PFSK-1 (cell line): ENCODE data around the gene SIM1.

Experiments used
- FOXP2 ChIP-seq: optimal IDR thresholded peaks from 2 replicates; pipeline ENCODE3; 2011; ENCODE audit warnings: borderline replicate concordance, control low read depth, inconsistent platforms; ENCODE audit not compliant: insufficient read depth; ENCODE audit errors: extremely low read length, extremely low read depth
- POLR2AphosphoS5 ChIP-seq: IDR thresholded peaks from 2 replicates; pipeline ENCODE4 v1.6.1; 2012; ENCODE audit warnings: low read depth, mild to moderate bottlenecking, control low read depth, low read length, moderate library complexity
- REST ChIP-seq, 2 experiments: IDR thresholded peaks; 2 replicates each; pipeline versions ENCODE4 v1.6.1 to v1.8.0; 2011 to 2012; ENCODE audit warnings: low read depth in 2 of 2, low read length in 2 of 2, control low read depth in 1 of 2, inconsistent platforms in 1 of 2, mild to moderate bottlenecking in 1 of 2, moderate library complexity in 1 of 2; ENCODE audit not compliant: insufficient read depth in 1 of 2
- SIN3A ChIP-seq: IDR thresholded peaks from 2 replicates; pipeline ENCODE4 v1.6.1; 2012; ENCODE audit warnings: mild to moderate bottlenecking, low read length, moderate library complexity, borderline replicate concordance; ENCODE audit not compliant: insufficient read depth
- TAF1 ChIP-seq: IDR thresholded peaks from 2 replicates; pipeline ENCODE4 v1.6.1; 2012; ENCODE audit warnings: low read length, control low read depth, borderline replicate concordance; ENCODE audit not compliant: insufficient read depth

The SIM1 gene

GRCh38 chr6:100470422-100471120 lies 5.8 kb upstream of the SIM1 start:
- no peak for TF ChIP-seq SIN3A
- TF ChIP-seq REST (IDR thresholded peaks at IDR 0.05; ENCODE audit: insufficient read depth in 1 of 2, low read depth in 2 of 2, low read length in 2 of 2), result no peak
- no peak for TF ChIP-seq TAF1
- TF ChIP-seq POLR2AphosphoS5, result no peak
- TF ChIP-seq FOXP2, result no peak

- no peak for TF ChIP-seq REST (IDR thresholded peaks at IDR 0.05; ENCODE audit: insufficient read depth in 1 of 2, low read depth in 2 of 2, low read length in 2 of 2)
- no peak for TF ChIP-seq POLR2AphosphoS5
- no peak for TF ChIP-seq TAF1
- no peak for TF ChIP-seq FOXP2
- no peak for TF ChIP-seq SIN3A
Measured at GRCh38 chr6:100469101-100469859, 4.6 kb upstream of the SIM1 start.

- TF ChIP-seq TAF1, result no peak
- TF ChIP-seq POLR2AphosphoS5, result no peak
- no peak for TF ChIP-seq FOXP2
- no peak for TF ChIP-seq SIN3A
- TF ChIP-seq REST (IDR thresholded peaks at IDR 0.05; ENCODE audit: insufficient read depth in 1 of 2, low read depth in 2 of 2, low read length in 2 of 2), result no peak
Measured at GRCh38 chr6:100468016-100468622, 3.4 kb upstream of the SIM1 start.

- TF ChIP-seq REST (IDR thresholded peaks at IDR 0.05; ENCODE audit: insufficient read depth in 1 of 2, low read depth in 2 of 2, low read length in 2 of 2) (no peak), TAF1 (no peak), POLR2AphosphoS5 (no peak), SIN3A (no peak), FOXP2 (no peak)
Measured at GRCh38 chr6:100467129-100468015, 2.7 kb upstream of the SIM1 start.
